ENCODE measurements around the gene SLC35E2B. TPM values are rescaled to one million over a fixed set of nuclear protein-coding genes. Genes with fewer than 3 reads are reported as not detected.
"Not testable (repeated sequence)": the region's sequence is repeated elsewhere in the genome, so short reads cannot be mapped to it uniquely, and the experiment has no call there.

The SLC35E2B gene
- total RNA-seq, 6 donors from 2014 or later, result 33.0 to 116 (median 47.9) TPM

GRCh38 chr1:1703796-1704195 lies 11.2 kb upstream of the SLC35E2B start:
- no peaks in the 10 kb centered on the region for H3K9me3 ChIP-seq
- H3K36me3 ChIP-seq, result peaks cover 4 to 37% (median 26%) of the 10 kb centered on the region in 4 donors
- no peak overlapping the region for H3K4me3 ChIP-seq
- TF ChIP-seq CTCF (IDR thresholded peaks at IDR 0.05), result no peak
- TF ChIP-seq EP300 (IDR thresholded peaks at IDR 0.05), result no peak
- no peak for TF ChIP-seq POLR2AphosphoS5 (IDR thresholded peaks at IDR 0.05)
- H3K4me1 ChIP-seq, result no peaks in the 10 kb centered on the region
- no peak for ATAC-seq (ENCODE audit: low FRiP score in 2 of 2)
- peak in 1 of 2 donors; percentile 66 for DNase-seq
- no peak overlapping the region for H3K27ac ChIP-seq
- H3K27me3 ChIP-seq, result no peaks in the 10 kb centered on the region
- 93 to 95% methylated on average over 8 to 21 of the region's 22 CpGs for WGBS, 2 donors

GRCh38 chr1:1702506-1702905 lies 9.9 kb upstream of the SLC35E2B start:
- H3K36me3 ChIP-seq, result peaks cover 4 to 33% (median 23%) of the 10 kb centered on the region in 4 donors
- H3K4me3 ChIP-seq; H3K9me3 ChIP-seq; H3K4me1 ChIP-seq; H3K27me3 ChIP-seq; DNase-seq; H3K27ac ChIP-seq; ATAC-seq (ENCODE audit: low FRiP score in 2 of 2): not testable (repeated sequence)
- WGBS, 2 donors, result 90 to 93% methylated on average over 8 to 13 of the region's 18 CpGs

GRCh38 chr1:1700557-1700956 lies 8.0 kb upstream of the SLC35E2B start:
- H3K4me3 ChIP-seq, H3K9me3 ChIP-seq, DNase-seq, H3K27ac ChIP-seq, H3K27me3 ChIP-seq, H3K4me1 ChIP-seq: not testable (repeated sequence)
- peak in 1 of 2 donors; percentile 78 for ATAC-seq (ENCODE audit: low FRiP score in 2 of 2)
- no CpG with 5 or more reads among the region's 33 CpGs for WGBS, 2 donors
- peaks cover 4 to 19% (median 13%) of the 10 kb centered on the region in 4 donors for H3K36me3 ChIP-seq

GRCh38 chr1:1700067-1700466 lies 7.5 kb upstream of the SLC35E2B start:
- H3K36me3 ChIP-seq, result peaks cover 4 to 16% (median 13%) of the 10 kb centered on the region in 4 donors
- not testable (repeated sequence) for H3K27ac ChIP-seq, DNase-seq, H3K27me3 ChIP-seq, H3K4me1 ChIP-seq, H3K9me3 ChIP-seq, H3K4me3 ChIP-seq
- no CpG with 5 or more reads among the region's 45 CpGs for WGBS, 2 donors
- ATAC-seq (ENCODE audit: low FRiP score in 2 of 2), result peak in 1 of 2 donors; percentile 8

- ATAC-seq (ENCODE audit: low FRiP score in 2 of 2); H3K4me1 ChIP-seq: not testable (repeated sequence)
Observed at GRCh38 chr1:1699061-1699460, 6.5 kb upstream of the SLC35E2B start.

GRCh38 chr1:1697358-1698183 lies 5.0 kb upstream of the SLC35E2B start:
- DNase-seq, result not testable (repeated sequence)

More at GRCh38 chr1:1699061-1699460, 6.5 kb upstream of the SLC35E2B start:
- 95% methylated on average over 10 of the region's 19 CpGs; no CpG with 5 or more reads in 1 of the 2 donors for WGBS, 2 donors
- not testable (repeated sequence) for H3K27ac ChIP-seq, H3K36me3 ChIP-seq, H3K27me3 ChIP-seq, DNase-seq, H3K4me3 ChIP-seq, H3K9me3 ChIP-seq

GRCh38 chr1:1696431-1697357 lies 4.1 kb upstream of the SLC35E2B start:
- WGBS, 2 donors, result 93 to 97% methylated on average over 14 to 16 of the region's 23 CpGs
- peaks cover 6 to 12% (median 7%) of the 10 kb centered on the region in 4 donors for H3K4me1 ChIP-seq
- not testable (repeated sequence) for H3K9me3 ChIP-seq; ATAC-seq (ENCODE audit: low FRiP score in 2 of 2); DNase-seq; H3K4me3 ChIP-seq; H3K27ac ChIP-seq; H3K27me3 ChIP-seq; H3K36me3 ChIP-seq

More at GRCh38 chr1:1697358-1698183, 5.0 kb upstream of the SLC35E2B start:
- H3K9me3 ChIP-seq; ATAC-seq (ENCODE audit: low FRiP score in 2 of 2); H3K27me3 ChIP-seq; H3K4me3 ChIP-seq; H3K27ac ChIP-seq; H3K36me3 ChIP-seq: not testable (repeated sequence)
- WGBS, 2 donors, result 67 to 82% methylated on average over 5 to 22 of the region's 26 CpGs
- H3K4me1 ChIP-seq, result peaks cover 6 to 12% (median 7%) of the 10 kb centered on the region in 4 donors

Measured in upper lobe of left lung (tissue), 6 donors.